AG04450 (cell line): ENCODE results near the gene WDR81. TPM values are rescaled to one million over a fixed set of nuclear protein-coding genes. Genes with fewer than 3 reads are reported as not detected.

ENCODE experiments used
- CTCF ChIA-PET: fragments of 300-600, 350-600 bp; formaldehyde crosslinking; extraction: SDS; loops from one replicate; lab custom pipeline; 2022; ENCODE audit warnings: antibody characterized with exemption, inconsistent platforms; lab: Charles Lee
- POLR2A ChIA-PET: fragments of 350-600 bp; formaldehyde crosslinking; extraction: SDS; loops from one replicate; lab custom pipeline; 2021; ENCODE audit warnings: antibody characterized with exemption, inconsistent platforms; lab: Yijun Ruan, JAX
- DNase-seq: peaks from one replicate; pipeline ENCODE4 v3.0.0-alpha.2; 2011; ENCODE audit warnings: low read depth, low spot score
- H3K27ac ChIP-seq: one replicate; pipeline ENCODE4 v1.5.1; 2012; ENCODE audit warnings: low read depth, low read length, control low read depth
- H3K27me3 ChIP-seq: one replicate; pipeline ENCODE4 v1.6.0; 2012; ENCODE audit warnings: low read length; ENCODE audit not compliant: control insufficient read depth, insufficient read depth
- H3K4me3 ChIP-seq: 2 replicates; pipeline ENCODE4 v1.5.1; 2011; ENCODE audit warnings: mild to moderate bottlenecking, low read depth, low read length, control low read depth
- H3K9me3 ChIP-seq: 2 replicates; pipeline ENCODE4 v1.5.1; 2012; ENCODE audit warnings: low read length; ENCODE audit not compliant: control insufficient read depth, insufficient read depth
- CTCF ChIP-seq: IDR thresholded peaks from 2 replicates; pipeline ENCODE4 v1.5.1; 2011; ENCODE audit warnings: low read depth, low read length, control low read depth, inconsistent platforms
- polyA plus RNA-seq: library from polyadenylated mRNA; depleted of rRNA; stranded (reverse); fragments of >200 nt; gene quantifications from 2 replicates; pipeline ENCODE4 v1.2.3, GENCODE V29; 2011

The WDR81 gene
- polyA plus RNA-seq, 1 experiment, result 2.9 TPM

GRCh38 chr17:1773696-1774181 is 49.2 kb downstream of the WDR81 start:
- POLR2A ChIA-PET, result interaction anchor here (0.7 to 1.0 kb wide), 2 partner anchors 9 to 496 kb away, joined by 3 read pairs; no protein-coding TSS in a partner anchor
- H3K9me3 ChIP-seq, result no peaks in the 10 kb centered on the region; the same call in 1 of the 2 replicates
- no peak overlapping the region for H3K4me3 ChIP-seq
- no peak for DNase-seq
- TF ChIP-seq CTCF, result no peak
- no peaks in the 10 kb centered on the region for H3K27me3 ChIP-seq
- H3K27ac ChIP-seq, result no peak overlapping the region
- CTCF ChIA-PET, result interaction anchor here (0.5 to 1.9 kb wide), 5 partner anchors 8 to 518 kb away, joined by 3 to 9 read pairs (median 3); no protein-coding TSS in a partner anchor

- CTCF ChIA-PET, result interaction anchor here (0.9 to 1.9 kb wide), 2 partner anchors 9 to 60 kb away, joined by 3 to 9 read pairs; no protein-coding TSS in a partner anchor
Observed at GRCh38 chr17:1774390-1775176, 50.1 kb downstream of the WDR81 start.

GRCh38 chr17:1776328-1776727 is 51.8 kb downstream of the WDR81 start:
- Histone ChIP-seq H3K27me3 (no peaks in the 10 kb centered on the region), H3K9me3 (no peaks in the 10 kb centered on the region; the same call in 1 of the 2 replicates), H3K27ac (no peak overlapping the region), H3K4me3 (no peak overlapping the region)
- no peak for TF ChIP-seq CTCF
- CTCF ChIA-PET, result interaction anchor here (0.6 to 1.4 kb wide), 2 partner anchors 10 to 55 kb away, joined by 4 to 5 read pairs; no protein-coding TSS in a partner anchor
- DNase-seq, result no peak
- POLR2A ChIA-PET, result interaction anchor here (0.7 kb wide), 1 partner anchor 45 kb away, joined by 3 read pairs; no protein-coding TSS in a partner anchor

More at GRCh38 chr17:1774390-1775176, 50.1 kb downstream of the WDR81 start:
- Histone ChIP-seq H3K27me3 (no peaks in the 10 kb centered on the region), H3K27ac (no peak overlapping the region), H3K9me3 (no peaks in the 10 kb centered on the region; the same call in 1 of the 2 replicates), H3K4me3 (no peak overlapping the region)
- DNase-seq, result no peak
- no peak for TF ChIP-seq CTCF
- POLR2A ChIA-PET, result no interaction called here

GRCh38 chr17:1776857-1777256 is 52.4 kb downstream of the WDR81 start:
- no peaks in the 10 kb centered on the region for H3K27me3 ChIP-seq
- ChIA-PET POLR2A (no interaction called here), CTCF (interaction anchor here (0.6 to 1.4 kb wide), 2 partner anchors 11 to 55 kb away, joined by 4 to 5 read pairs; no protein-coding TSS in a partner anchor)
- no peak for TF ChIP-seq CTCF
- no peak overlapping the region for H3K4me3 ChIP-seq
- no peak for DNase-seq
- H3K27ac ChIP-seq, result no peak overlapping the region
- no peaks in the 10 kb centered on the region for H3K9me3 ChIP-seq
